T-helper 1 cell treated with Interleukin-12 subunit alpha and Interleukin-12 subunit beta and Interleukin-4 antibody, amounts not matched to agents 30 ng/mL and 1 ng/mL, for 36 hours (primary cell): ENCODE measurements around the gene PDZD2. TPM values are rescaled to one million over a fixed set of nuclear protein-coding genes. Genes with fewer than 3 reads are reported as not detected.

Source experiments
- intact Hi-C: fragments of 100-400 bp; cut with micrococcal nuclease; formaldehyde crosslinking; loops from one replicate; pipeline ENCODE4 v1.15.1; 2024
- total RNA-seq: library from RNA; stranded (reverse); gene quantifications from 2 replicates; pipeline ENCODE4 v1.2.3, GENCODE V29; 2022

The PDZD2 gene
- total RNA-seq, 1 donor from 2014 or later = not detected

DNA sequence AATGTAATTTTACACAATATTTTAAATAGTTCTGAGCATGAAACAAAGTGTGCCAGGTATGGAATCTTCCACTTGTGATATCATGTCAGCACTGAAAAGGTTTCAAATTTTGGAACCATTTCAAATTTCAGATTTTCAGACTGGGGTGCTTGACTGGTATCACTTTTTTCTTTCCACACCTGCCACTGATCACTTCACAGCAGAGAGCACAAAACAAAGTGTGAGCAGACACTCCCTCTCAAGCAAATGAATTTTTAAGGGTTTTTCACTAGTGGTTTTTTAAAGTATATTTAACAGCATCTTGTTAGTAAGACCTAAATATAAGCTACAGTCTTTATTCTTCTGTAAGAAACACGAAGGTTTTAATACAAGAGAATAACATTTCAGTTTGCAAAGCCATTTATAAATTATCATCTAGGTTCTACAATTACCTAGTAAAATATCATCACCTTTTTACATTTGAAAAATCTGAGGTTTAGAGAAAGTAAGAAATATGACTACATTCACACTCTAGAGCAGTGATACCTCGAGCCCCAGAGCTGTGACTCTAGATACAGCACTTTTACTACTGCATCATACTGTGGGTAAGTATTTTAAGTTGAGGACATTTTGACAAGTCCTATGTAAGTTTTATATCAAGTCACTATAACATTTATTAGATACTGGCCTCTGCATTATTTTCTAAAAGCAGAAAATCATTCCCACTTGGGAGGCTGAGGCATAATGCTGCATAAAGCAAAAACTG is 520.6 kb downstream of the PDZD2 start:
- intact Hi-C loops = no loop called here

DNA sequence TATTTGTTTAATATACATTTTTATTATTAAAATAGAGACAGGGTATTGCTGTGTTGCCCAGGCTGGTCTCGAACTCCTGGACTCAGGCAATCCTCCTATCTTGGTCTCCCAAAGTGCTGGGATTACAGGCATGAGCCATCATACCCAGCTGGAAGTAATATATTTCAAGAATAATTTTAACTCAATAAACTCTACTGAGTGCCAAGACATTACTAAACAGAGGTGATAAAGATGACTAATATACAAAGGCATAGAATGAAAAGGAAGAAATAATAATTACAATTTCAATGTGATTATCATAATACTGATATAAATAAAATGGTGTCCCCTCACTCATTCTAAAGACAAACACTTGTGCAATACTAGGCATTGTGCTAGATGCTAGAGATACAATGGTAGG is 521.3 kb downstream of the PDZD2 start:
- intact Hi-C loops = no loop called here

Other genes starting within 250 kb of the PDZD2 start
- gene DROSHA, start 107.0 kb upstream of the PDZD2 start, total RNA-seq = 68.8 and 82.5 TPM in 2 replicates
- 26.2 and 28.1 TPM in 2 replicates for gene C5orf22, start 106.8 kb upstream of the PDZD2 start, total RNA-seq